ENCODE data around the gene CD7.

GRCh38 chr17:82299452-82299851, 18.0 kb downstream of the CD7 start:
- TF ChIP-seq CTCF (IDR thresholded peaks at IDR 0.05) (no peak), POLR2A (IDR thresholded peaks at IDR 0.05) (no peak)

All from esophagus squamous epithelium (tissue), 4 donors.